Lung (tissue), 12 donors: ENCODE data around the gene A1CF. TPM values are rescaled to one million over a fixed set of nuclear protein-coding genes. Genes with fewer than 3 reads are reported as not detected.

ENCODE experiments used
- ATAC-seq: fragments of 200-7000 bp; cut with Tn5 transposase; one replicate; pipeline ENCODE4 v1.9.1; 2020; ENCODE audit warnings: moderate number of reproducible peaks; ENCODE audit not compliant: insufficient read depth, low FRiP score
- DNase-seq, 3 donors: peaks; one replicate each; pipeline ENCODE4 v3.0.0-alpha.2; 2013 to 2017
- H3K27ac ChIP-seq, 2 donors: one replicate each; pipeline ENCODE4 v1.5.1; 2013; ENCODE audit warnings: mild to moderate bottlenecking in 2 of 2, moderate library complexity in 2 of 2, control low read depth in 1 of 2, inconsistent platforms in 1 of 2, low read depth in 1 of 2, low read length in 1 of 2
- H3K27me3 ChIP-seq, 3 donors: one replicate each; pipeline ENCODE4 v1.5.1; 2013; ENCODE audit warnings: low read length in 2 of 3; ENCODE audit not compliant: control insufficient read depth in 3 of 3, insufficient read depth in 3 of 3
- H3K36me3 ChIP-seq, 4 donors: one replicate each; pipeline ENCODE4 v1.5.1; 2013; ENCODE audit warnings: low read length in 4 of 4, mild to moderate bottlenecking in 1 of 4, moderate library complexity in 1 of 4; ENCODE audit not compliant: control insufficient read depth in 4 of 4, insufficient read depth in 4 of 4
- H3K4me1 ChIP-seq, 5 donors: one replicate each; pipeline ENCODE4 v1.5.1; 2013; ENCODE audit warnings: low read length in 5 of 5, mild to moderate bottlenecking in 2 of 5, moderate library complexity in 1 of 5; ENCODE audit not compliant: control insufficient read depth in 5 of 5, insufficient read depth in 5 of 5
- H3K4me3 ChIP-seq: one replicate; pipeline ENCODE4 v1.5.1; 2013; ENCODE audit warnings: mild to moderate bottlenecking, control low read depth, moderate library complexity
- H3K9ac ChIP-seq, 2 donors: one replicate each; pipeline ENCODE4 v1.5.1; 2013; ENCODE audit warnings: low read length in 2 of 2, control low read depth in 1 of 2; ENCODE audit not compliant: insufficient read depth in 1 of 2
- H3K9me3 ChIP-seq, 4 donors: one replicate each; pipeline ENCODE4 v1.5.1; 2013; ENCODE audit warnings: low read length in 3 of 4, mild to moderate bottlenecking in 1 of 4, moderate library complexity in 1 of 4; ENCODE audit not compliant: control insufficient read depth in 4 of 4, insufficient read depth in 3 of 4
- WGBS, 2 donors: extraction: QIAGEN DNeasy Blood & Tissue Kit; methylation state at CpG; one replicate each; pipeline ENCODE4 v1.1.7; 2013; 5-methylcytosine and 5-hydroxymethylcytosine counted together
- polyA plus RNA-seq, 2 donors: library from polyadenylated mRNA; stranded (reverse); fragments of 200-250 nt; gene quantifications; one replicate each; pipeline ENCODE4 v1.2.1, GENCODE V29; 2013
- total RNA-seq, 2 donors: library from RNA; depleted of rRNA in 1 of 2; stranded (reverse); fragments of >200 nt in 1 of 2; gene quantifications; one replicate each; pipeline ENCODE4 v1.2.1, GENCODE V29; 2014 to 2021
- TF ChIP-seq, protein P1 (sequence below): IDR thresholded peaks from 2 replicates; pipeline ENCODE4 v1.5.1; 2012; ENCODE audit warnings: mild to moderate bottlenecking; ENCODE audit errors: control extremely low read depth, extremely low read depth
- donor health status: control.
- donor health status: control.
- donor health status: Bipolar disorder and iron deficiency.
- donor health status: healthy.
- donor health status: DM: yes; HTN: yes; CAD: no.

The A1CF gene
- total and polyA plus RNA-seq, 4 donors = under 0.01 to 0.25 (median 0.05) TPM

DNA sequence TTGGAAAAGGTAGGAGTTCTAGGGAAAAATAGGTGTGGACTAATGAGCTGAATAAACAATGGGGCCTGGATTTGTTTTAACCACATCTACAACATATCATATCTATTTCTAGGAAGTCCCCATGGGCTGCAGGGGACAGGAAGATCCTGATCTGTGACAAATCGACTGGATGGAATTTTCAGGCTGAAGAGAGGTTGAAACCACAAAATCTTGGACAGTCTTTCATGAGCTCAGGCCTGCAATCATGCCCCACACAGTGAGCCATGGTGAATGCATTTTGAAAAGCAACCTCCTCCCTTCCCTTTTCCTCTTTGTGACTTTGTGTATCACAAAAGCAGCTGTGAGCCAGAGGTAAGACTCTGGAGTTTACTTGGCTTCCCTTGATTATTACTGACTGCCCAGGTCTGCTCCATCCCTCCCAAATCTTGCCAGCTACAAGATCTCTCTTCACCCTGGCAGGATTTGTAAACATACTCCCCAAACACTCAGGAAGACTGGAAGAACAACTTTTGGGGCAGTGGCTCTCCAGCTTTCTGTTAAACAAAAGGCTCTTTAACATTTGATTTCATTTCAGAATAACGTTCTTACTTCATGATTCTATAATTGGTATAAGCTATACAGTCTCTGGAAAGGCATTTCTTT is 79.3 kb downstream of the A1CF start:
- peak; percentile 37 to 79 (median 61) for DNase-seq
- no peaks in the 10 kb centered on the region for H3K27me3 ChIP-seq
- 24 to 40% methylated on average over 2 of the region's 2 CpGs for WGBS, 2 donors
- TF ChIP-seq, protein P1, sequence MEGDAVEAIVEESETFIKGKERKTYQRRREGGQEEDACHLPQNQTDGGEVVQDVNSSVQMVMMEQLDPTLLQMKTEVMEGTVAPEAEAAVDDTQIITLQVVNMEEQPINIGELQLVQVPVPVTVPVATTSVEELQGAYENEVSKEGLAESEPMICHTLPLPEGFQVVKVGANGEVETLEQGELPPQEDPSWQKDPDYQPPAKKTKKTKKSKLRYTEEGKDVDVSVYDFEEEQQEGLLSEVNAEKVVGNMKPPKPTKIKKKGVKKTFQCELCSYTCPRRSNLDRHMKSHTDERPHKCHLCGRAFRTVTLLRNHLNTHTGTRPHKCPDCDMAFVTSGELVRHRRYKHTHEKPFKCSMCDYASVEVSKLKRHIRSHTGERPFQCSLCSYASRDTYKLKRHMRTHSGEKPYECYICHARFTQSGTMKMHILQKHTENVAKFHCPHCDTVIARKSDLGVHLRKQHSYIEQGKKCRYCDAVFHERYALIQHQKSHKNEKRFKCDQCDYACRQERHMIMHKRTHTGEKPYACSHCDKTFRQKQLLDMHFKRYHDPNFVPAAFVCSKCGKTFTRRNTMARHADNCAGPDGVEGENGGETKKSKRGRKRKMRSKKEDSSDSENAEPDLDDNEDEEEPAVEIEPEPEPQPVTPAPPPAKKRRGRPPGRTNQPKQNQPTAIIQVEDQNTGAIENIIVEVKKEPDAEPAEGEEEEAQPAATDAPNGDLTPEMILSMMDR = no peak
- no peak overlapping the region for H3K27ac ChIP-seq
- no peaks in the 10 kb centered on the region for H3K9me3 ChIP-seq
- no peak overlapping the region for H3K9ac ChIP-seq
- H3K4me3 ChIP-seq = no peak overlapping the region
- peaks cover 0 to 4% (median 0%) of the 10 kb centered on the region in 5 donors for H3K4me1 ChIP-seq
- no peak for ATAC-seq
- H3K36me3 ChIP-seq = no peaks in the 10 kb centered on the region

DNA sequence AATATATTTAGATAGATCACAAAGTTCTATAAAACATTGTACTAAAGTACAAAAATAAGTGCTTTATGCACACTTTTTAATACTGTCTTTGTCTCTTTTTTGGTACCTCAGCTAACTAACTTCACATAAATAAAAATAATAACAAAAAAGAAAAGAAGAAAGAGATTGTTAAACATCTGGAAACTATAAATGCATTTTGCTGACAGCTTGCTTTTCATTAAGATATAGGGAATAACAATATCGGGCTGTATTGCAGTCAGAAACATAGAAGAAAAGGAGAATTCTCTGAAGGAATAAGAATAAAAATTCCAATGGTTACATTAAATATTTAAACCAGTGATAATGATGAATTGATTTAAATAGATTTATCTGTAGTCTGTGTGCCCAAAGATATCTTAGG is 85.8 kb downstream of the A1CF start:
- no peak for DNase-seq
- 92 to 98% methylated on average over 1 of the region's 1 CpG for WGBS, 2 donors
- TF ChIP-seq, protein P1 = no peak
- Histone ChIP-seq H3K9ac (no peak overlapping the region), H3K27me3 (no peaks in the 10 kb centered on the region), H3K9me3 (no peaks in the 10 kb centered on the region), H3K4me1 (no peaks in the 10 kb centered on the region), H3K4me3 (no peak overlapping the region), H3K36me3 (no peaks in the 10 kb centered on the region), H3K27ac (no peak overlapping the region)
- no peak for ATAC-seq

DNA sequence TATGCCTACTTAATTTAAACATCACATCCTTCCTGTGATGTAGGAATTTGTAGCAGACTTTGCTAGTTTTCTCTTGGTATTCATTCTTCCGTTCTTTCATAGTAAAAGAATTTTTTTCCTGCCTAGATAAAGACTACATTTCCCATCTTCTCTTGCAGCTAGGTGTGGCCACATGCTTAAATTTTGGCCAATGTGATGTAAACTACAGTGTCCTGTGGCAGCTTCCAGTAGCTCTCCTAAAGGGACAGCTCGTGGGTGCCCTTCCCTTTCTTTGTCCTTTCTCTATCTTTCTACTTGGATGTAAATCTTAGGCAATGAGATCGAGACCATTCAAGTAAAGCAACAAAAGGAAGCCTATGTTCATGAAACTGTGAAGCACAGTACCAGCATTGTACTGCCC is 87.1 kb downstream of the A1CF start:
- no peak overlapping the region for H3K9ac ChIP-seq
- WGBS, 2 donors = 77 to 80% methylated on average over 3 of the region's 3 CpGs
- no peak for ATAC-seq
- no peak for DNase-seq
- TF ChIP-seq, protein P1 = no peak
- H3K4me1 ChIP-seq = no peaks in the 10 kb centered on the region
- H3K4me3 ChIP-seq = no peak overlapping the region
- H3K36me3 ChIP-seq = no peaks in the 10 kb centered on the region
- no peaks in the 10 kb centered on the region for H3K9me3 ChIP-seq
- no peaks in the 10 kb centered on the region for H3K27me3 ChIP-seq
- H3K27ac ChIP-seq = no peak overlapping the region

DNA sequence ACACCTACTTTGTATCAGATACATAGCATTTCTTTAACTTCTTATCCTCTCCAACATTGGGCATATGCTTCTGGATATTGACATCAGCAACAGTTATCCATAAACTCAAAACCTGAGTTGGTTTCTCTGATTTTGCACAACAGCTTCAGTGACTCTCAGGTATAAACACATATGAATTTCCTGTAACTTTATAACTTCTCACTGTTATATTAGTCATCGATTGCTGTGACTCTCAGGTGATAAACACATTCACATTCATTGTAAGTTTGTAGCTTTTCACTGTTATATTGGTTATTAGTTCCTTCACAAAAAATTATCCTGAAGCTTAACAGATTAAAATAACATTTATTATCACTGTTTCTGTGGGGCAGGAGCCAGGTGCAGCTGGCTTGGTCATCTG is 88.7 kb downstream of the A1CF start:
- no peak overlapping the region for H3K9ac ChIP-seq
- no peak for DNase-seq
- WGBS, 2 donors = 95 to 97% methylated on average over 1 of the region's 1 CpG
- no peak overlapping the region for H3K4me3 ChIP-seq
- H3K4me1 ChIP-seq = no peaks in the 10 kb centered on the region
- no peaks in the 10 kb centered on the region for H3K27me3 ChIP-seq
- TF ChIP-seq, protein P1 = no peak
- no peaks in the 10 kb centered on the region for H3K36me3 ChIP-seq
- H3K9me3 ChIP-seq = no peaks in the 10 kb centered on the region
- ATAC-seq = no peak
- no peak overlapping the region for H3K27ac ChIP-seq
